ENCODE results near the gene JPH3. TPM values are rescaled to one million over a fixed set of nuclear protein-coding genes. Genes with fewer than 3 reads are reported as not detected.
A peak's percentile ranks its signal among the peaks of the same experiment; 100 is the strongest.

JPH3 gene
- total RNA-seq, 1 experiment from 2014 or later, result 1.4 TPM

DNA sequence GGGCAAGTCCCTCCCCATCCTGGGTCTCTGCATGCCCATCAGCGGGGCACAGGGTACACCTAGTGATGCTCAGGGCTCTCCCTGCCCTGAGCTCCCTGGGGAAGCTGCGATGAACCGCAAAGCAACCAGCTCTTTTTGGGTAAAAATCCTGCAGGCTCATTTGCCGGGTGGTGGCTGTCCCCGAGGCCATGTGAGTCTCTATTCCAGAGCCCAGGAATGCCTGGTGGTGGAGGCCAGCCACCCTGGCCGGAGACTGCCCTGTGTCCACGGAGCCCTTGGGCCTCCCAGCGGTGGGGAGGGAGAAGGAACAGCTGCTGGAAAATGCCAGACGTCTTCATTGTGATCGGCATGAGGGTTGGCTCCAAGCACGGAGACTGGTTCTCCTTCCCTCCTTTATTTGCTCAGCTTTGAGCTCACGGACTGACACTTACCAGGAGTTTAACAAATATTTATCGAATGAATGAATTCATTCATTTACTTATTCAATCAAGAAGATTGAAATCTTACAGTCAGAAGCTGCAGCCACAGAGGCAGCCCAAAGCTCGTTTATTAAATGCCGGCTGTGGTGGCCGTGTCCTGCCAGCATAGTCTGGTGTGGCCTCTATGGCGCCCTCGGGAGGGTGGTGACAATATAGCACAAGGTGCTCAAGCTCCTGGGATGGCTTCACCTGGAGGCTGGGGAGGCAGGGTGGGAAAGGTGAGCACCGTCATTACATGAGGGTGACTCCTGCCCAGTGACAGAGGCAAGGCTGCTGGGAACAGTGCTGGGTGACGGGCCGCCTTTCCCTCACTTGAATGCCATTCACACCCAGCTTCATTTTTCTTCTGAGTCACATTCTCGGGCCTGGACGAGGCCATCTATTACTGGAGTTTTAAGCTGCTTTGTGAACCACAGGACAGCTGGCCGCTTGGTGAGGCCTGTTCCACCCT lies 31.1 kb upstream of the JPH3 start:
- H3K9me3 ChIP-seq (ENCODE audit: low read depth, low read length, poor library complexity, severe bottlenecking), result no peaks in the 10 kb centered on the region
- BruUV-seq (replicated peaks), result no TSS peak
- POLR2A ChIA-PET (ENCODE audit: low non-redundant PET), result no interaction called here
- no peak overlapping the region for H3K4me3 ChIP-seq (ENCODE audit: low read depth, low read length, poor library complexity, severe bottlenecking)
- no peak for TF ChIP-seq EZH2 (IDR thresholded peaks at IDR 0.05; ENCODE audit: borderline replicate concordance, low read depth, low read length, poor library complexity, severe bottlenecking)
- TF ChIP-seq, protein P1, sequence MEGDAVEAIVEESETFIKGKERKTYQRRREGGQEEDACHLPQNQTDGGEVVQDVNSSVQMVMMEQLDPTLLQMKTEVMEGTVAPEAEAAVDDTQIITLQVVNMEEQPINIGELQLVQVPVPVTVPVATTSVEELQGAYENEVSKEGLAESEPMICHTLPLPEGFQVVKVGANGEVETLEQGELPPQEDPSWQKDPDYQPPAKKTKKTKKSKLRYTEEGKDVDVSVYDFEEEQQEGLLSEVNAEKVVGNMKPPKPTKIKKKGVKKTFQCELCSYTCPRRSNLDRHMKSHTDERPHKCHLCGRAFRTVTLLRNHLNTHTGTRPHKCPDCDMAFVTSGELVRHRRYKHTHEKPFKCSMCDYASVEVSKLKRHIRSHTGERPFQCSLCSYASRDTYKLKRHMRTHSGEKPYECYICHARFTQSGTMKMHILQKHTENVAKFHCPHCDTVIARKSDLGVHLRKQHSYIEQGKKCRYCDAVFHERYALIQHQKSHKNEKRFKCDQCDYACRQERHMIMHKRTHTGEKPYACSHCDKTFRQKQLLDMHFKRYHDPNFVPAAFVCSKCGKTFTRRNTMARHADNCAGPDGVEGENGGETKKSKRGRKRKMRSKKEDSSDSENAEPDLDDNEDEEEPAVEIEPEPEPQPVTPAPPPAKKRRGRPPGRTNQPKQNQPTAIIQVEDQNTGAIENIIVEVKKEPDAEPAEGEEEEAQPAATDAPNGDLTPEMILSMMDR (conservative IDR thresholded peaks at IDR 0.05; ENCODE audit: low read depth, low read length), result peak; percentile 48
- H3K27ac ChIP-seq (ENCODE audit: low read depth, low read length, poor library complexity, severe bottlenecking), result no peak overlapping the region
- intact Hi-C loops (cut with micrococcal nuclease; ENCODE audit: unreplicated experiment), result no loop called here
- no peak for DNase-seq (ENCODE audit: low spot score)
- peaks cover 3% of the 10 kb centered on the region for H3K27me3 ChIP-seq (replicated peaks; ENCODE audit: insufficient read depth, low read depth, low read length, poor library complexity)
- CTCF ChIA-PET, result interaction anchor here (0.8 to 1.1 kb wide), 2 partner anchors 10 to 154 kb away, joined by 3 read pairs; no protein-coding TSS in a partner anchor
- no peaks in the 10 kb centered on the region for H3K4me1 ChIP-seq (ENCODE audit: insufficient read depth, low read length, poor library complexity, severe bottlenecking)
- H3K36me3 ChIP-seq (ENCODE audit: insufficient read depth, low read length, poor library complexity, severe bottlenecking), result no peaks in the 10 kb centered on the region

DNA sequence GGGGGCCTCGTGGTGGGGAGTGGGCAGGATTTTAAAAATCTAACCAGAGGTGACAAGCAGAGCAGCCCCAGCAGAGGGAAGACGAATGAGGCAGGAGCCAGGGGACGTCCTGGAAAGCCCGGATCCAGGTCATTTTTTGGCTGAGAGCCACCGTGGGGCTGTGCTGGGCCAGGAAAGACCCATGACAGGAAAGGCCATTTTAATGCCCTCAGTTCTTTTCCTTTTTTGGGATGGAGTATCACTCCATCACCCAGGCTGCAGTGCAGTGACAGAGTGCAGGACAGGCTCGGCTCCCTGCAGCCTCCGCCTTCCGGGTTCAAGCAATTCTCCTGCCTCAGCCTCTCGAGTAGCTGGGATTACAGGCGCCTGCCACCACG lies 30.5 kb upstream of the JPH3 start:
- no peak for DNase-seq (ENCODE audit: low spot score)
- peaks cover 3% of the 10 kb centered on the region for H3K27me3 ChIP-seq (replicated peaks; ENCODE audit: insufficient read depth, low read depth, low read length, poor library complexity)
- CTCF ChIA-PET, result no interaction called here
- H3K9me3 ChIP-seq (ENCODE audit: low read depth, low read length, poor library complexity, severe bottlenecking), result no peaks in the 10 kb centered on the region
- no TSS peak for BruUV-seq (replicated peaks)
- intact Hi-C loops (cut with micrococcal nuclease; ENCODE audit: unreplicated experiment), result no loop called here
- no peak for TF ChIP-seq EZH2 (IDR thresholded peaks at IDR 0.05; ENCODE audit: borderline replicate concordance, low read depth, low read length, poor library complexity, severe bottlenecking)
- TF ChIP-seq, protein P1 (conservative IDR thresholded peaks at IDR 0.05; ENCODE audit: low read depth, low read length), result no peak
- H3K36me3 ChIP-seq (ENCODE audit: insufficient read depth, low read length, poor library complexity, severe bottlenecking), result no peaks in the 10 kb centered on the region
- H3K27ac ChIP-seq (ENCODE audit: low read depth, low read length, poor library complexity, severe bottlenecking), result no peak overlapping the region
- H3K4me3 ChIP-seq (ENCODE audit: low read depth, low read length, poor library complexity, severe bottlenecking), result no peak overlapping the region
- POLR2A ChIA-PET (ENCODE audit: low non-redundant PET), result no interaction called here
- no peaks in the 10 kb centered on the region for H3K4me1 ChIP-seq (ENCODE audit: insufficient read depth, low read length, poor library complexity, severe bottlenecking)

DNA sequence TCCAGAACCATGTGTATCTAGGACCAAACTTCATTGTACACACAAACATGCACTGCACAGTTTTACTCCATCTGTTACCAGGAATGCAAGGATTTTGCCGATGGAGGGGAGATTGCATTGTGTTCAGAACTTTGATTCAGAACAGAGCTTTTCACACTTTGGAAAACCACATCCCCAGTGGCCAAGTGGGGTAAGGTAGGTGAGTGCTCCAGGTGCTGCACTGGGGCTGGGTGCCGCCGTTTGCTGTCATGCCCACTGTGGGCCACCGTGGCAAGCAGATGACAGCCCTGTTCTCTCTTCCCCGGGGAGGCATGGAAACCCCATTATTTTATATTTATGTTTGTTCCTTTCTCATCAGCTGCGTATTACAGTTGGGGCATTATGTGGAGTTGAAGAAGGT lies 29.3 kb upstream of the JPH3 start:
- BruUV-seq (replicated peaks), result no TSS peak
- intact Hi-C loops (cut with micrococcal nuclease; ENCODE audit: unreplicated experiment), result no loop called here
- Histone ChIP-seq H3K27ac (ENCODE audit: low read depth, low read length, poor library complexity, severe bottlenecking) (no peak overlapping the region), H3K4me1 (ENCODE audit: insufficient read depth, low read length, poor library complexity, severe bottlenecking) (no peaks in the 10 kb centered on the region), H3K27me3 (replicated peaks; ENCODE audit: insufficient read depth, low read depth, low read length, poor library complexity) (peaks cover 3% of the 10 kb centered on the region), H3K36me3 (ENCODE audit: insufficient read depth, low read length, poor library complexity, severe bottlenecking) (no peaks in the 10 kb centered on the region), H3K4me3 (ENCODE audit: low read depth, low read length, poor library complexity, severe bottlenecking) (no peak overlapping the region), H3K9me3 (ENCODE audit: low read depth, low read length, poor library complexity, severe bottlenecking) (no peaks in the 10 kb centered on the region)
- POLR2A ChIA-PET (ENCODE audit: low non-redundant PET), result no interaction called here
- CTCF ChIA-PET, result no interaction called here
- DNase-seq (ENCODE audit: low spot score), result no peak
- TF ChIP-seq EZH2 (IDR thresholded peaks at IDR 0.05; ENCODE audit: borderline replicate concordance, low read depth, low read length, poor library complexity, severe bottlenecking), result no peak
- TF ChIP-seq, protein P1 (conservative IDR thresholded peaks at IDR 0.05; ENCODE audit: low read depth, low read length), result no peak

Measured in A673 (cell line).